ACC112 (cell line): ENCODE data around the gene STK32B.

Experiments
- H2AFZ ChIP-seq: fragments of 200-600 bp; sonication (generic); one replicate; pipeline ENCODE4 v1.6.0; 2017; ENCODE audit warnings: antibody characterized with exemption, low read length; ENCODE audit not compliant: unreplicated experiment
- H3K27ac ChIP-seq: fragments of 200-600 bp; sonication (generic); 2 replicates; pipeline ENCODE4 v1.5.1; 2014; ENCODE audit warnings: low read depth, mild to moderate bottlenecking, antibody characterized with exemption, low read length, moderate library complexity
- H3K27me3 ChIP-seq: fragments of 200-600 bp; sonication (generic); 2 replicates; pipeline ENCODE4 v1.6.1; 2014; ENCODE audit warnings: mild to moderate bottlenecking, antibody characterized with exemption, low read length, moderate library complexity, mixed read lengths; ENCODE audit not compliant: insufficient read depth
- H3K36me3 ChIP-seq: fragments of 200-600 bp; sonication (generic); 2 replicates; pipeline ENCODE4 v1.6.1; 2016; ENCODE audit warnings: mild to moderate bottlenecking, antibody characterized with exemption, low read length, moderate library complexity, mixed read lengths; ENCODE audit not compliant: insufficient read depth
- H3K4me1 ChIP-seq: fragments of 200-600 bp; sonication (generic); one replicate; pipeline ENCODE4 v1.6.1; 2016; ENCODE audit warnings: low read length, mixed read lengths; ENCODE audit not compliant: insufficient read depth, unreplicated experiment, control insufficient read depth
- H3K4me3 ChIP-seq: fragments of 200-600 bp; sonication (generic); 2 replicates; pipeline ENCODE4 v1.5.1; 2014; ENCODE audit warnings: mild to moderate bottlenecking, low read depth, low read length
- H3K79me2 ChIP-seq: fragments of 200-600 bp; sonication (generic); one replicate; pipeline ENCODE4 v1.6.0; 2016; ENCODE audit warnings: low read length; ENCODE audit not compliant: control insufficient read depth, unreplicated experiment, insufficient read depth

Gene STK32B

GRCh38 chr4:5399790-5400421, 348.6 kb downstream of the STK32B start:
- Histone ChIP-seq H3K79me2 (no peaks in the 10 kb centered on the region), H3K27ac (no peak overlapping the region), H2AFZ (no peak overlapping the region), H3K36me3 (no peaks in the 10 kb centered on the region), H3K4me3 (no peak overlapping the region), H3K4me1 (no peaks in the 10 kb centered on the region), H3K27me3 (no peaks in the 10 kb centered on the region)

GRCh38 chr4:5403746-5404497, 352.6 kb downstream of the STK32B start:
- H3K4me1 ChIP-seq = no peaks in the 10 kb centered on the region
- no peak overlapping the region for H2AFZ ChIP-seq
- no peaks in the 10 kb centered on the region for H3K27me3 ChIP-seq
- H3K27ac ChIP-seq = no peak overlapping the region
- H3K79me2 ChIP-seq = no peaks in the 10 kb centered on the region
- H3K36me3 ChIP-seq = no peaks in the 10 kb centered on the region
- no peak overlapping the region for H3K4me3 ChIP-seq

DNA sequence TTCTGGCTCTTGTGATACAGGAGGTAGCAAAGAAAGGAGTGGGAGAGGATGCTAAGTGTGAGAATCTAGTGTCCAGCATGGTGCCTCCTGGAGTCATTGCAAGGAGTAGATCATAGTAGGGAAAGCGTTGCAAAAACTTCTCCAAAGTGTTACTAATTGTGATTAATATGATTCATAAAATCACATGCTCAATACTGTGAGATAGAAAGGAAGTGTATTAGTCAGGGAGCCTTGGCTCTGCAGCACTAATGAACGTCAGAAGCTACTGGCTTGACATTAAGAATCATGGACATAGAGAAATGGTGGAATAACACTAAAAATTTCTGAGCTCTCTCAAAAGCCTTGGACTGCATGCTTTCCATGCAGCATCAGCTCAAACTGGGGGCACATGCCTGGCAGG, 358.0 kb downstream of the STK32B start:
- H3K4me3 ChIP-seq = no peak overlapping the region
- H3K27ac ChIP-seq = no peak overlapping the region
- no peaks in the 10 kb centered on the region for H3K36me3 ChIP-seq
- H3K79me2 ChIP-seq = no peaks in the 10 kb centered on the region
- no peaks in the 10 kb centered on the region for H3K27me3 ChIP-seq
- no peak overlapping the region for H2AFZ ChIP-seq
- no peaks in the 10 kb centered on the region for H3K4me1 ChIP-seq

GRCh38 chr4:5409972-5410618, 358.8 kb downstream of the STK32B start:
- H3K27me3 ChIP-seq = no peaks in the 10 kb centered on the region
- no peaks in the 10 kb centered on the region for H3K4me1 ChIP-seq
- no peaks in the 10 kb centered on the region for H3K36me3 ChIP-seq
- no peak overlapping the region for H3K4me3 ChIP-seq
- H2AFZ ChIP-seq = no peak overlapping the region
- no peaks in the 10 kb centered on the region for H3K79me2 ChIP-seq
- H3K27ac ChIP-seq = no peak overlapping the region

GRCh38 chr4:5412296-5412695, 361.0 kb downstream of the STK32B start:
- H3K27ac ChIP-seq = no peak overlapping the region
- no peaks in the 10 kb centered on the region for H3K36me3 ChIP-seq
- H3K79me2 ChIP-seq = no peaks in the 10 kb centered on the region
- no peaks in the 10 kb centered on the region for H3K4me1 ChIP-seq
- no peaks in the 10 kb centered on the region for H3K27me3 ChIP-seq
- no peak overlapping the region for H2AFZ ChIP-seq
- no peak overlapping the region for H3K4me3 ChIP-seq

DNA sequence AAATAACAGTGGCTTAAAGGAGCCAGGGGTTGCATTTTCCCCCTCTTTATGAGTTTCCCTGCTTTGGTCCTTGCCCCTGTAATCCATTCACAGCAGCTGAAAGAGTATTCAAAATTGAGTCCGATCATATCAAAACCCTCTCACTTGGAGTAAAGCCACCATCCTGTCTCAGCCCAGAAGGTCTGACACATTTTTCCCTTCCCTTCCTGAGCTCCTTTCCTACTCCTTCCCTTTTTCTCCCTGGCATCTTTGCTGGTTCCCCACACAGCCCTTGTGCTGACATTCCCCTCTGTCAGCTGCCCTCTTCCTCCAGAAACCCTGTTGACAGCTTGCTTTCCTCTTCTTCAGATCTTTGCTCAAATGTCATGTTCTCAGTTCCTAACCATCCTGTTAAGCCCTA, 361.5 kb downstream of the STK32B start:
- Histone ChIP-seq H3K27ac (no peak overlapping the region), H3K36me3 (no peaks in the 10 kb centered on the region), H3K27me3 (no peaks in the 10 kb centered on the region), H3K4me3 (no peak overlapping the region), H2AFZ (no peak overlapping the region), H3K4me1 (no peaks in the 10 kb centered on the region), H3K79me2 (no peaks in the 10 kb centered on the region)

DNA sequence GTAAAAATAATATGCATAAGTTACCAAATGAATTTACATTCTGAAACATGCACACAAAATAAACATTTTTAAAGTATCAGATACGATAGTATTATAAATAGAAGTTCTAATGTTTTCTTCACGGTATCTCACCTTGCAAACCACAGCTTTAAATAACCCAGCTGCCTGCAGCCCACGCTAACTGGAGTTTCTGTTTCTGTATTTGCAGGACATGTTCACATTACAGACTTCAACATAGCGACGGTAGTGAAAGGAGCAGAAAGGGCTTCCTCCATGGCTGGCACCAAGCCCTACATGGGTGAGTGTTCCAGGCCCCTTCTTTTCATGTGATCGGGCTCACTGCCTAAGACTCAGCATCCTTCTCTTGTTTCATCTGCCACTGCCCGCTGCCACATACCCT, 365.4 kb downstream of the STK32B start:
- Histone ChIP-seq H3K4me3 (no peak overlapping the region), H3K4me1 (no peaks in the 10 kb centered on the region), H3K27me3 (no peaks in the 10 kb centered on the region), H3K36me3 (no peaks in the 10 kb centered on the region), H3K79me2 (no peaks in the 10 kb centered on the region), H2AFZ (no peak overlapping the region), H3K27ac (no peak overlapping the region)

GRCh38 chr4:5420266-5420665, 369.0 kb downstream of the STK32B start:
- no peak overlapping the region for H3K27ac ChIP-seq
- no peak overlapping the region for H3K4me3 ChIP-seq
- no peaks in the 10 kb centered on the region for H3K79me2 ChIP-seq
- H3K4me1 ChIP-seq = no peaks in the 10 kb centered on the region
- no peaks in the 10 kb centered on the region for H3K27me3 ChIP-seq
- H3K36me3 ChIP-seq = no peaks in the 10 kb centered on the region
- H2AFZ ChIP-seq = no peak overlapping the region

DNA sequence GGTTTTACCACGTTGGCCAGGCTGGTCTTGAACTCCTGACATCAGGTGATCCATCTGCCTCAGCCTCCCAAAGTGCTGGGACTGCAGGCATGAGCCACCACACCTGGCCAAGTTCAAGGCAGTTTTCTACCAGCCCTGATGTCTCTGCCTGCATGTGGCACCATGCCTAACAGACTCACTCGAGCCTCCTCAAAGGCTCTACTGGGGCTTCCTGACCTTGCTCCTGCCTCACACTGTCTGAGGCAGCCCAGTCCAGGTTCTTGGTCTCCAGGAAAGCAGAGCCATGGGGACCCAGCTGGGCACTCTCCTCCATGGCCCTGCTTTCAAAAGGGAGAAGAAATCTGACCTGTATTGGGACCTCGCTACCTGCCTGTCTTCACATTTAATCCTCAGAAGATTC, 370.1 kb downstream of the STK32B start:
- no peaks in the 10 kb centered on the region for H3K4me1 ChIP-seq
- no peaks in the 10 kb centered on the region for H3K79me2 ChIP-seq
- H3K4me3 ChIP-seq = no peak overlapping the region
- no peak overlapping the region for H2AFZ ChIP-seq
- no peaks in the 10 kb centered on the region for H3K36me3 ChIP-seq
- H3K27ac ChIP-seq = no peak overlapping the region
- no peaks in the 10 kb centered on the region for H3K27me3 ChIP-seq

DNA sequence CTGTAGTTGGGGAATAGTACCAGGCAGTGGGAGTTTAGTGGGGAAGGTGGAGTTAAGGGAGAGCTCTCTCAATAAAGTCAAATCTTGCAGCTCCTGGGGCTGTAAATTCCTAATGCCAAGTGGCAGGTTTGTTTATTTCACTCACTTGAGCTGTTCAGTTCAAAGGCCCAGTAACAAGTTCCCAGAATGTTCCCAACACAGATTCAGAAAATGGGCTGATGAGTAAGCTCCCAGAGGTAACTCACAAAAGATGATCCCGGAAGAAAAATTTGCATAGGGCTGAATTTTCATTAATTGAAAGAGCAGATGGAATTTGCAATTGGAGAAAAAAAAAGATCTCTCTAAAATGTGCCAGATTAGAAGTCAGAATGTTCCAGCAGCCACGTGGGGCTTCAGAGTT, 370.9 kb downstream of the STK32B start:
- Histone ChIP-seq H3K79me2 (no peaks in the 10 kb centered on the region), H3K36me3 (no peaks in the 10 kb centered on the region), H3K4me3 (no peak overlapping the region), H3K27me3 (no peaks in the 10 kb centered on the region), H3K4me1 (no peaks in the 10 kb centered on the region), H3K27ac (no peak overlapping the region), H2AFZ (no peak overlapping the region)

DNA sequence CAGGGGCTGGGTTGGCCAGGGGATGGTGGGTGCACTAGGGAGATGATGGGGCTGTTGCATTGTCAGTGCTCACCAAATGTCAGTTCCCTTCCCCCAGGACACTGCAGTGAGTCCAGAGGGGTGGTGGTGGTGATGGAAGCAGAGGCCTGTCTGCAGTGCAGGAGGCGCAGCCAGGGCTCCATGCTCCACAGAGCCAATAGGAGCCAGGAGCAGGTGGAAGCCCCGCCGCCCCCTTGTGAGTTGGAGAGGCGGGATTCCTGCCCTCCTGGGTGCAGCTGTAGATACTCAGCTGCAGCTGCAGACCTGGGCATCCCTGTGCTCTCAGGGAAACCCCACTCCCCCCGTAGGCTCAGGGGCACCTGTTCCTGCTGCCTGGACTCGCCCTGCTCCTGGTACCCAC, 372.4 kb downstream of the STK32B start:
- Histone ChIP-seq H3K27ac (no peak overlapping the region), H3K4me1 (no peaks in the 10 kb centered on the region), H3K27me3 (no peaks in the 10 kb centered on the region), H3K79me2 (no peaks in the 10 kb centered on the region), H3K36me3 (no peaks in the 10 kb centered on the region), H3K4me3 (no peak overlapping the region), H2AFZ (no peak overlapping the region)
